Panc1 (cell line): Measurements from ENCODE around the gene REN.

ENCODE experiments used
- CTCF ChIP-seq: fragments of 450-650 bp; IDR thresholded peaks from 2 replicates; pipeline ENCODE4 v1.5.1; 2017; ENCODE audit warnings: mild to moderate bottlenecking
- POLR2AphosphoS5 ChIP-seq: IDR thresholded peaks from 2 replicates; pipeline ENCODE4 v1.6.1; 2012; ENCODE audit warnings: mild to moderate bottlenecking, low read depth, low read length, moderate library complexity
- REST ChIP-seq, 2 experiments: IDR thresholded peaks; 2 replicates each; pipeline ENCODE4 v1.6.1; 2011 to 2012; ENCODE audit warnings: low read depth in 2 of 2, control low read depth in 1 of 2, low read length in 1 of 2, mild to moderate bottlenecking in 1 of 2, moderate library complexity in 1 of 2; ENCODE audit not compliant: insufficient read depth in 1 of 2
- SIN3A ChIP-seq: IDR thresholded peaks from 2 replicates; pipeline ENCODE4 v1.6.1; 2012; ENCODE audit warnings: low read depth, mild to moderate bottlenecking, low read length, moderate library complexity, borderline replicate concordance; ENCODE audit not compliant: insufficient read depth
- TCF7L2 ChIP-seq: IDR thresholded peaks from 2 replicates; pipeline ENCODE4 v1.6.1; 2011; ENCODE audit warnings: mild to moderate bottlenecking, low read depth, low read length, inconsistent platforms

- TF ChIP-seq CTCF = no peak
- TF ChIP-seq SIN3A = no peak
- TF ChIP-seq REST (IDR thresholded peaks at IDR 0.05; ENCODE audit: insufficient read depth in 1 of 2, low read depth in 2 of 2, low read length in 1 of 2) = no peak
- no peak for TF ChIP-seq POLR2AphosphoS5
- no peak for TF ChIP-seq TCF7L2
Observed at GRCh38 chr1:204112876-204113730, 53.0 kb downstream of the REN start.
